ENCODE data around the gene PLA2G12A.
A peak's percentile ranks its signal among the peaks of the same experiment; 100 is the strongest.

Gene PLA2G12A

GRCh38 chr4:109730619-109731545 lies 1.0 kb upstream of the PLA2G12A start:
- no peak for DNase-seq (ENCODE audit: low read depth, low spot score)
- peak overlapping the region; percentile 57 for H3K4me3 ChIP-seq (ENCODE audit: low read length)

DNA sequence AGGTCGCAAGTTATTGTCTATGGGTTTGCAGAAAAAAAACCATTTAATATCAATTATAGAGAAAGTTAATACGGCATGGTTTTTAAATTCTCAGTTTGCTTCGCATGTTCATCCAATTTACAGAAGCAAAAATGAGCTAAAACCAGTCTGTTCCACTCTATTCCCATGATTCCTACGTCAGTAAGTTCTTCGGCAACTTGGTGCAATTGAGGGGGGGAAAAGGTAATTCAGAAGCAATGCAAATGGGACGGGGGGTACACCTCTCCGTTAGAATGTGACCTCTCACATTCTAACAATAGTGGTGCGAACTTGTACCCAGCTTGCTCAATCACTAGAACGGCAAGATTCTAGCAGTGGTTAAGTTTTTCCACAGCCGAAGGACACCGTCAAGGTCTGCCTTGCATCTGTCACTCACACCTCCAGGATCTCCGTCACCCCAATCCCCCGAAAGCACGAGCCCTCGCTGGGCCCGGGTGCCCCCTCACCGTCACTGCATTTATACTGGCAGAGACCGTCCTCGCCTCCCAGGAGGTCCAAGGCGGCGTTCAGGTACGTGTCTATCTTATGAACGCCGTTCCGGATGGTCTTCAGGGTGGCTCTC lies 653 bp downstream of the PLA2G12A start:
- DNase-seq (ENCODE audit: low read depth, low spot score) = no peak
- peak overlapping the region; percentile 74 for H3K4me3 ChIP-seq (ENCODE audit: low read length)

GRCh38 chr4:109728385-109728784 lies 1.5 kb downstream of the PLA2G12A start:
- DNase-seq (ENCODE audit: low read depth, low spot score) = no peak
- no peak overlapping the region for H3K4me3 ChIP-seq (ENCODE audit: low read length)

GRCh38 chr4:109723110-109723509 lies 6.8 kb downstream of the PLA2G12A start:
- DNase-seq (ENCODE audit: low read depth, low spot score) = no peak
- no peak overlapping the region for H3K4me3 ChIP-seq (ENCODE audit: low read length)

DNA sequence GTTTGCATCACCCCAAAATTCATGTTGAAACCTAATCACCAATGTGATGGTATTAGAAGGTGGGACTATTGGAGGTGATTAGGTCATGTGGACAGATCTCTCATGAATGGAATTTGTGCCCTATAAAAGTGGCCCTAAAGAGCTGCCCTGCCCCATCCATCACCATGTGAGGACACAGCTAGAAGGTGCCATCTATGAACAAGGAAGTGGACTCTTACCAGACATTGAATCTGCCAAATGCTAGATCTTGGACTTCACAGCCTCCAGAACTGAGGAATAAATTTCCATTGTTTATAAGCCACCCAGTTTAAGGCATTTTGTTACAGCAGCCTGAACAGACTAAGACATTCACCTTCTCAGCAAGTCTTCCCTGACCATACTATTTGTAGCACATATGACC lies 7.5 kb downstream of the PLA2G12A start:
- no peak overlapping the region for H3K4me3 ChIP-seq (ENCODE audit: low read length)
- DNase-seq (ENCODE audit: low read depth, low spot score) = no peak

DNA sequence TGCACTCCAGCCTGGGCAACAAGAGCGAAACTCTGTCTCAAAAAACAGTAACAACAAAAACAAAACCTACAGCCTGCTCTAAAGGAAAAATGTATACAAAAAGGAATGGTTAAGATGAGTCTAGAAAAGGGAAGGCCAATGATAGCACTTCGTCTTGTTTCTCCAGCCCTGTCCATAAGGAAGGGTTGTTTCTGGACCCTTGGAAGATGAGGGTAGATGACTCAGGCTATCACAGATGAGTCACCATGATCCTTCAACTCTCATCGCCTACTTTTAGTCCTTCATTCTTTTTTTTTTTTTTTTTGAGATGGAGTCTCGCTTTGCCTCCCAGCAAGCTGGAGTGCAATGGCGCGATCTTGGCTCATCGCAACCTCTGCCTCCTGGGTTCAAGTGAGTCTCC lies 8.8 kb downstream of the PLA2G12A start:
- DNase-seq (ENCODE audit: low read depth, low spot score) = no peak
- H3K4me3 ChIP-seq (ENCODE audit: low read length) = no peak overlapping the region

- DNase-seq (ENCODE audit: low read depth, low spot score) = no peak
- H3K4me3 ChIP-seq (ENCODE audit: low read length) = no peak overlapping the region
Measured at GRCh38 chr4:109719604-109720003, 10.3 kb downstream of the PLA2G12A start.

GRCh38 chr4:109718759-109719158 lies 11.1 kb downstream of the PLA2G12A start:
- no peak for DNase-seq (ENCODE audit: low read depth, low spot score)

GRCh38 chr4:109713500-109713899 lies 16.4 kb downstream of the PLA2G12A start:
- H3K4me3 ChIP-seq (ENCODE audit: low read length) = no peak overlapping the region

More at GRCh38 chr4:109718759-109719158, 11.1 kb downstream of the PLA2G12A start:
- no peak overlapping the region for H3K4me3 ChIP-seq (ENCODE audit: low read length)

DNA sequence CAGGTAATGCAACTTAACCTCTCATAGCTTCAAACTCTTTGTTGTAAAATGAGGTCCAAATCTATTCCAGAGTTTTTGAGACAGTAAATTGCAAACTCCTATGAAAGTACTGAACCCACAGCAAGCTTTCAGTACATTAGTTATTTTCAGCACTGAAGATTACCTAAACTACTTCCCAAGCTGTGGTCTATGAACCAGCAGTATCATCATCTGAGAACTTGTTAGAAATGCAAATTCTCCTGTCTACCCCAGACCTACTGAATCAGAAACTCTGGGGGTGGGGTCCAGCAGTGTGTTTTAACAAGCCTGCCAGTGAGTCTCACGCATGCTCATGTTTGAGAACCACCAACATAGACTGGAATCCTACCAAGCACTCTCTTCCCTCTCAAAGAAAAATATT lies 20.9 kb downstream of the PLA2G12A start:
- H3K4me3 ChIP-seq (ENCODE audit: low read length) = no peak overlapping the region
- no peak for DNase-seq (ENCODE audit: low read depth, low spot score)

More at GRCh38 chr4:109713500-109713899, 16.4 kb downstream of the PLA2G12A start:
- DNase-seq (ENCODE audit: low read depth, low spot score) = no peak

DNA sequence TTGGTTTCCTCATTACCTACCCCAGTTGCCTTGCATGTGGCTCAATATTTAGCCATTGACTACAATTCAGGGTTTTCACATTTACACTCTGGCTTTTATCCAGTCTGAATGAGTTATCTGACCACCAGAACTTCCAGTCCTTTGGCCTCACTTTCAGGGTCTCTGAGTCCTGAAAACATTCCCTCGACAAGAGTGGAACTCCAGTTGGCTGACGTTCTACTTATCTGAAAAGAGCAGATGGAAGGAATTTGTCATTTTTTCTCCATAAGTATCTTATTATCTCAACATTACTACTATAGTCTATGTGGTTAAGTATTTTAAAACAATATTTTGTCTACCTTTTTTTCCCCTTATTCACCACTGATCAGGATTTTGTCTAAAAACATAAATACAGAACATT lies 21.4 kb downstream of the PLA2G12A start:
- H3K4me3 ChIP-seq (ENCODE audit: low read length) = no peak overlapping the region
- no peak for DNase-seq (ENCODE audit: low read depth, low spot score)

GRCh38 chr4:109703664-109704361 lies 26.1 kb downstream of the PLA2G12A start:
- DNase-seq (ENCODE audit: low read depth, low spot score) = no peak
- H3K4me3 ChIP-seq (ENCODE audit: low read length) = peak overlapping the region; percentile 79

- peak; percentile 70 for DNase-seq (ENCODE audit: low read depth, low spot score)
- H3K4me3 ChIP-seq (ENCODE audit: low read length) = peak within 1 kb of the TSS; percentile 79
Measured at GRCh38 chr4:109702950-109703663, 26.8 kb downstream of the PLA2G12A start, which contains the start of gene CASP6. TSS of gene CASP6 (minus strand) at chr4:109703445. CDS start at chr4:109703395, 50 bp downstream.

- peak overlapping the region; percentile 79 for H3K4me3 ChIP-seq (ENCODE audit: low read length)
- DNase-seq (ENCODE audit: low read depth, low spot score) = no peak
Measured at GRCh38 chr4:109701566-109702410, 28.1 kb downstream of the PLA2G12A start.

- DNase-seq (ENCODE audit: low read depth, low spot score) = no peak
- no peak overlapping the region for H3K4me3 ChIP-seq (ENCODE audit: low read length)
Measured at GRCh38 chr4:109699553-109700225, 30.2 kb downstream of the PLA2G12A start.

- H3K4me3 ChIP-seq (ENCODE audit: low read length) = no peak overlapping the region
- DNase-seq (ENCODE audit: low read depth, low spot score) = no peak
Measured at GRCh38 chr4:109698656-109699055, 31.2 kb downstream of the PLA2G12A start.

- H3K4me3 ChIP-seq (ENCODE audit: low read length) = no peak overlapping the region
- no peak for DNase-seq (ENCODE audit: low read depth, low spot score)
Measured at GRCh38 chr4:109691411-109691920, 38.4 kb downstream of the PLA2G12A start.

Data from Jurkat, Clone E6-1 (cell line).